GM19468 (cell line): ENCODE measurements around the gene AVEN.
"Not testable (repeated sequence)": the region's sequence is repeated elsewhere in the genome, so short reads cannot be mapped to it uniquely, and the experiment has no call there.

Experiments used
- ATAC-seq: cut with Tn5 transposase; IDR thresholded peaks from one replicate; pipeline ENCODE4 v1.9.1; 2021; ENCODE audit warnings: mild to moderate bottlenecking, moderate library complexity, moderate number of reproducible peaks; ENCODE audit not compliant: unreplicated experiment; ENCODE audit errors: extremely low read depth

The AVEN gene

GRCh38 chr15:34038871-34039789, at the start of gene AVEN:
Gene AVEN (minus strand): TSS chr15:34039204. CDS start chr15:34039046, 158 bp downstream.
- ATAC-seq = peak; percentile 29

- ATAC-seq = no peak
Observed at GRCh38 chr15:34085746-34086145, 46.7 kb upstream of the AVEN start.

GRCh38 chr15:34084086-34084485, 45.1 kb upstream of the AVEN start:
- ATAC-seq = no peak

GRCh38 chr15:34079904-34080303, 40.9 kb upstream of the AVEN start:
- ATAC-seq = no peak

- no peak for ATAC-seq
Observed at GRCh38 chr15:34078900-34079299, 39.9 kb upstream of the AVEN start.

- no peak for ATAC-seq
Observed at GRCh38 chr15:34076785-34077184, 37.8 kb upstream of the AVEN start.

GRCh38 chr15:34070003-34070402, 31.0 kb upstream of the AVEN start:
- ATAC-seq = no peak

GRCh38 chr15:34065941-34066340, 26.9 kb upstream of the AVEN start:
- no peak for ATAC-seq

GRCh38 chr15:34065261-34065660, 26.3 kb upstream of the AVEN start:
- ATAC-seq = no peak

GRCh38 chr15:34064438-34064837, 25.4 kb upstream of the AVEN start:
- no peak for ATAC-seq

- no peak for ATAC-seq
Observed at GRCh38 chr15:34059946-34060345, 20.9 kb upstream of the AVEN start.

GRCh38 chr15:34059476-34059875, 20.5 kb upstream of the AVEN start:
- ATAC-seq = no peak

- no peak for ATAC-seq
Observed at GRCh38 chr15:34056911-34057310, 17.9 kb upstream of the AVEN start.

GRCh38 chr15:34055868-34056595, 17.0 kb upstream of the AVEN start:
- ATAC-seq = no peak

GRCh38 chr15:34054081-34054707, 15.2 kb upstream of the AVEN start:
- no peak for ATAC-seq

GRCh38 chr15:34050385-34050784, 11.4 kb upstream of the AVEN start:
- not testable (repeated sequence) for ATAC-seq

- no peak for ATAC-seq
Observed at GRCh38 chr15:34049112-34049511, 10.1 kb upstream of the AVEN start.

GRCh38 chr15:34047893-34048775, 9.1 kb upstream of the AVEN start:
- no peak for ATAC-seq

- no peak for ATAC-seq
Observed at GRCh38 chr15:34046471-34047145, 7.6 kb upstream of the AVEN start.
